H1 (cell line): Measurements from ENCODE around the gene RASGRP3. TPM values are rescaled to one million over a fixed set of nuclear protein-coding genes. Genes with fewer than 3 reads are reported as not detected.

Experiments used
- CTCF ChIA-PET: fragments of 300-600 bp; sonication (Branson Sonifier 250); formaldehyde crosslinking; loops from one replicate; lab custom pipeline; 2021; ENCODE audit not compliant: partially characterized antibody; lab: Charles Lee
- POLR2A ChIA-PET: fragments of 300-600 bp; sonication (Branson Sonifier 250); formaldehyde crosslinking; loops from one replicate; lab custom pipeline; 2021; ENCODE audit warnings: inconsistent platforms; ENCODE audit not compliant: partially characterized antibody; lab: Charles Lee
- DNase-seq, 2 experiments: peaks; one replicate each; pipeline versions ENCODE4 v3.0.0 to v3.0.0-alpha.2; 2010 to 2022; ENCODE audit warnings: low spot score in 2 of 2, low read depth in 1 of 2, mixed read lengths in 1 of 2
- FAIRE-seq: peaks from 2 replicates; lab custom pipeline; 2011; peaks lifted over from hg19 to GRCh38; lab: Jason Lieb, UNC
- H2AFZ ChIP-seq: 2 replicates; pipeline ENCODE4 v1.8.1; 2012; ENCODE audit warnings: low read length, inconsistent platforms
- H2AK5ac ChIP-seq: 2 replicates; pipeline ENCODE4 v1.6.1; 2013; ENCODE audit warnings: low read depth, low read length
- H2BK120ac ChIP-seq: replicated peaks from 2 replicates; pipeline ENCODE3; 2013; ENCODE audit warnings: low read depth, low read length, inconsistent platforms
- H2BK12ac ChIP-seq: 2 replicates; pipeline ENCODE4 v1.6.1; 2013; ENCODE audit warnings: low read depth, low read length
- H2BK15ac ChIP-seq: 2 replicates; pipeline ENCODE4 v1.6.1; 2013; ENCODE audit warnings: low read length
- H2BK20ac ChIP-seq: 2 replicates; pipeline ENCODE4 v1.6.1; 2013; ENCODE audit warnings: low read length
- H2BK5ac ChIP-seq: 2 replicates; pipeline ENCODE4 v1.6.1; 2013; ENCODE audit warnings: low read depth, low read length
- H3K14ac ChIP-seq: 2 replicates; pipeline ENCODE4 v1.6.1; 2013; ENCODE audit warnings: inconsistent platforms; ENCODE audit not compliant: insufficient read length
- H3K18ac ChIP-seq: 2 replicates; pipeline ENCODE4 v1.6.1; 2013; ENCODE audit warnings: low read length; ENCODE audit errors: extremely low read depth
- H3K23ac ChIP-seq: 2 replicates; pipeline ENCODE4 v1.6.1; 2013; ENCODE audit warnings: inconsistent platforms; ENCODE audit not compliant: insufficient read length
- H3K23me2 ChIP-seq: 2 replicates; pipeline ENCODE4 v1.6.1; 2013; ENCODE audit warnings: low read depth, low read length
- H3K27ac ChIP-seq: 2 replicates; pipeline ENCODE4 v1.6.1; 2011; ENCODE audit warnings: low read depth, low read length, inconsistent platforms
- H3K27me3 ChIP-seq, 4 experiments: replicated peaks in 1 of 4; 1 replicate in 1 of 4; 2 replicates in 3 of 4; pipeline versions ENCODE4 v1.6.1 to v1.8.1; 2011 to 2013; ENCODE audit warnings: low read length in 3 of 4, mild to moderate bottlenecking in 3 of 4, inconsistent platforms in 2 of 4, mixed read lengths in 2 of 4, moderate library complexity in 1 of 4; ENCODE audit not compliant: control insufficient read depth in 3 of 4, insufficient read depth in 3 of 4; ENCODE audit errors: extremely low read depth in 1 of 4
- H3K36me3 ChIP-seq, 4 experiments: 2 replicates each; pipeline versions ENCODE4 v1.6.1 to v1.8.1; 2011 to 2013; ENCODE audit warnings: mild to moderate bottlenecking in 4 of 4, low read length in 3 of 4, moderate library complexity in 2 of 4, control low read depth in 1 of 4, inconsistent platforms in 1 of 4; ENCODE audit not compliant: insufficient read depth in 4 of 4, control insufficient read depth in 2 of 4
- H3K4ac ChIP-seq: replicated peaks from 2 replicates; pipeline ENCODE3; 2013; ENCODE audit warnings: low read length, low read depth, mixed read lengths, inconsistent platforms; ENCODE audit not compliant: insufficient read length
- H3K4me1 ChIP-seq, 4 experiments: replicated peaks in 1 of 4; 1 replicate in 1 of 4; 2 replicates in 3 of 4; pipeline versions ENCODE4 v1.6.1 to v1.8.1; 2011 to 2013; ENCODE audit warnings: low read length in 3 of 4, inconsistent platforms in 2 of 4, mixed read lengths in 1 of 4; ENCODE audit not compliant: insufficient read depth in 4 of 4, control insufficient read depth in 3 of 4
- H3K4me2 ChIP-seq, 2 experiments: 2 replicates each; pipeline versions ENCODE4 v1.6.1 to v1.8.1; 2011 to 2013; ENCODE audit warnings: low read depth in 2 of 2, low read length in 2 of 2, control low read depth in 1 of 2, inconsistent platforms in 1 of 2, mild to moderate bottlenecking in 1 of 2; ENCODE audit not compliant: insufficient read depth in 1 of 2
- H3K4me3 ChIP-seq, 4 experiments: fragments of 200-600, 300-600 bp in 1 of 4; sonication (generic), shearing (Covaris generic), sonication (Bioruptor Twin) in 1 of 4; 2 replicates each; pipeline versions ENCODE4 v1.5.1 to v1.8.1; 2011 to 2016; ENCODE audit warnings: low read length in 4 of 4, low read depth in 3 of 4, control low read depth in 2 of 4, inconsistent platforms in 2 of 4, mild to moderate bottlenecking in 2 of 4, mixed read lengths in 1 of 4, moderate library complexity in 1 of 4; ENCODE audit not compliant: insufficient read depth in 2 of 4; ENCODE audit errors: extremely low read depth in 1 of 4
- H3K56ac ChIP-seq: replicated peaks from 2 replicates; pipeline ENCODE3; 2013; ENCODE audit warnings: low read depth, mild to moderate bottlenecking, mixed read lengths, low read length, inconsistent platforms; ENCODE audit not compliant: insufficient read length
- H3K79me1 ChIP-seq: 2 replicates; pipeline ENCODE4 v1.6.1; 2013; ENCODE audit warnings: low read depth, low read length, control low read depth
- H3K79me2 ChIP-seq, 2 experiments: 2 replicates each; pipeline versions ENCODE4 v1.6.1 to v1.8.1; 2012 to 2013; ENCODE audit warnings: low read length in 2 of 2, mild to moderate bottlenecking in 2 of 2, inconsistent platforms in 1 of 2; ENCODE audit not compliant: insufficient read depth in 2 of 2, control insufficient read depth in 1 of 2
- H3K9ac ChIP-seq, 4 experiments: replicated peaks in 1 of 4; 1 replicate in 1 of 4; 2 replicates in 3 of 4; pipeline versions ENCODE4 v1.6.1 to v1.8.1; 2011 to 2013; ENCODE audit warnings: low read depth in 3 of 4, low read length in 3 of 4, control low read depth in 2 of 4, mild to moderate bottlenecking in 2 of 4, moderate library complexity in 2 of 4, inconsistent platforms in 1 of 4; ENCODE audit errors: extremely low read depth in 1 of 4
- H3K9me3 ChIP-seq, 2 experiments: 2 replicates each; pipeline versions ENCODE4 v1.6.1 to v1.8.1; 2012 to 2013; ENCODE audit warnings: mild to moderate bottlenecking in 2 of 2, moderate library complexity in 2 of 2, control low read depth in 1 of 2, inconsistent platforms in 1 of 2, low read depth in 1 of 2, low read length in 1 of 2, mixed read lengths in 1 of 2; ENCODE audit not compliant: insufficient read depth in 2 of 2
- H4K20me1 ChIP-seq, 2 experiments: replicated peaks in 1 of 2; 2 replicates each; pipeline versions ENCODE3 to v1.8.1; 2011 to 2013; ENCODE audit warnings: inconsistent platforms in 2 of 2, low read length in 2 of 2, mild to moderate bottlenecking in 1 of 2; ENCODE audit not compliant: insufficient read depth in 2 of 2, control insufficient read depth in 1 of 2
- H4K5ac ChIP-seq: 2 replicates; pipeline ENCODE4 v1.6.1; 2013; ENCODE audit warnings: low read length, low read depth, mixed read lengths, inconsistent platforms; ENCODE audit not compliant: insufficient read length
- H4K8ac ChIP-seq: 2 replicates; pipeline ENCODE4 v1.8.0; 2013; ENCODE audit warnings: mild to moderate bottlenecking, moderate library complexity, low read length, inconsistent platforms; ENCODE audit not compliant: insufficient read depth; ENCODE audit errors: extremely low read depth
- H4K91ac ChIP-seq: replicated peaks from 2 replicates; pipeline ENCODE3; 2013; ENCODE audit warnings: low read length, mixed read lengths, inconsistent platforms; ENCODE audit not compliant: insufficient read length
- E2F6 ChIP-seq: IDR thresholded peaks from 2 replicates; pipeline ENCODE4 v1.6.1; 2012; ENCODE audit warnings: inconsistent platforms
- EGR1 ChIP-seq: IDR thresholded peaks from 2 replicates; pipeline ENCODE4 v1.6.1; 2011; ENCODE audit warnings: low read depth, low read length, borderline replicate concordance
- JUN ChIP-seq: IDR thresholded peaks from 2 replicates; pipeline ENCODE4 v1.6.1; 2011; ENCODE audit warnings: low read depth, mild to moderate bottlenecking, improper control_type of control experiment, low read length
- KDM5A ChIP-seq: fragments of 200-600 bp; IDR thresholded peaks from 2 replicates; pipeline ENCODE4 v1.7.1; 2012; ENCODE audit warnings: mild to moderate bottlenecking, low read length, inconsistent platforms, mixed read lengths
- PHF8 ChIP-seq: fragments of 200-600 bp; sonication (generic); conservative IDR thresholded peaks from 2 replicates; pipeline ENCODE4 v1.7.1; 2012; ENCODE audit warnings: low read depth, mild to moderate bottlenecking, inconsistent platforms, low read length, moderate library complexity
- POLR2A ChIP-seq, 2 experiments: IDR thresholded peaks; 1 replicate in 1 of 2; 2 replicates in 1 of 2; pipeline ENCODE4 v1.6.1; 2011; ENCODE audit warnings: low read depth in 2 of 2, low read length in 2 of 2, mild to moderate bottlenecking in 2 of 2; ENCODE audit errors: control extremely low read depth in 1 of 2
- RBBP5 ChIP-seq: IDR thresholded peaks from 2 replicates; pipeline ENCODE4 v1.7.1; 2012; ENCODE audit warnings: low read depth, mild to moderate bottlenecking, inconsistent platforms, low read length, moderate library complexity, borderline replicate concordance
- SAP30 ChIP-seq: fragments of 300-600 bp; sonication (generic); IDR thresholded peaks from 2 replicates; pipeline ENCODE4 v1.7.1; 2012; ENCODE audit warnings: low read length, moderate library complexity, mild to moderate bottlenecking, inconsistent platforms; ENCODE audit not compliant: insufficient read depth, insufficient replicate concordance
- SIN3A ChIP-seq, 2 experiments: IDR thresholded peaks in 1 of 2; conservative IDR thresholded peaks in 1 of 2; 2 replicates each; pipeline ENCODE4 v1.6.1; 2011 to 2012; ENCODE audit warnings: low read length in 2 of 2, improper control_type of control experiment in 1 of 2, low read depth in 1 of 2, mild to moderate bottlenecking in 1 of 2
- SIRT6 ChIP-seq: IDR thresholded peaks from one replicate; pipeline ENCODE4 v1.7.1; 2012; ENCODE audit warnings: low read length, inconsistent platforms
- SP4 ChIP-seq: IDR thresholded peaks from 2 replicates; pipeline ENCODE4 v1.6.1; 2012; ENCODE audit warnings: low read length, inconsistent platforms
- TAF7 ChIP-seq: optimal IDR thresholded peaks from 2 replicates; pipeline ENCODE3; 2011; ENCODE audit warnings: low read depth, mild to moderate bottlenecking, inconsistent platforms, low read length, moderate library complexity, borderline replicate concordance
- TCF12 ChIP-seq: IDR thresholded peaks from 2 replicates; pipeline ENCODE4 v1.6.1; 2011; ENCODE audit warnings: low read depth, mild to moderate bottlenecking, low read length
- YY1 ChIP-seq: IDR thresholded peaks from 2 replicates; pipeline ENCODE4 v1.6.1; 2011; ENCODE audit warnings: low read depth, mild to moderate bottlenecking, low read length
- ZNF274 ChIP-seq: IDR thresholded peaks from 2 replicates; pipeline ENCODE4 v1.7.0; 2012; ENCODE audit warnings: low read length, borderline replicate concordance; ENCODE audit errors: extremely low read depth
- WGBS, 2 experiments: shearing (Covaris generic) in 1 of 2; methylation state at CpG; one replicate each; pipeline versions ENCODE4 v1.1.6 to v1.1.7; 2013 to 2015; ENCODE audit warnings: low lambda C conversion rate in 2 of 2, mixed read lengths in 2 of 2, inconsistent platforms in 1 of 2, low coverage in 1 of 2, missing lambda C conversion rate in 1 of 2; ENCODE audit not compliant: insufficient replicate concordance in 2 of 2, insufficient coverage in 1 of 2, insufficient read length in 1 of 2; ENCODE audit errors: extremely low coverage in 1 of 2, missing lambda C conversion rate in 1 of 2; 5-methylcytosine and 5-hydroxymethylcytosine counted together
- polyA plus RNA-seq, 7 experiments: library from polyadenylated mRNA; depleted of rRNA in 3 of 7; stranded (reverse) in 5 of 7; unstranded in 2 of 7; fragments of >200 nt in 5 of 7; fragments of 200-250 nt in 2 of 7; gene quantifications; 1 replicate in 5 of 7; 2 replicates in 1 of 7; 4 replicates in 1 of 7; pipeline versions ENCODE4 v1.2.1 to v1.2.3, GENCODE V29; 2011 to 2013; ENCODE audit warnings: missing spikeins in 2 of 7, mixed read lengths in 2 of 7
- total RNA-seq: library from RNA; stranded (reverse); fragmentation: NEBNext Ultra II Directional; extraction: Animal tissue kit (Norgen Biotek cat#: 25700); gene quantifications from 2 replicates; pipeline ENCODE4 v1.2.1, GENCODE V29; 2021

RASGRP3 gene
- total and polyA plus RNA-seq, 2 of the 8 experiments (the other 6 are each of a cell fraction or from before 2014, with no cell fraction given): 0.06 TPM; not detected in 1

GRCh38 chr2:33505966-33506365 lies 29.5 kb downstream of the RASGRP3 start:
- H2BK20ac ChIP-seq: no peak overlapping the region
- FAIRE-seq: no peak
- H3K9me3 ChIP-seq: no peaks in the 10 kb centered on the region
- TF ChIP-seq TCF12: no peak
- no peak for TF ChIP-seq SIRT6
- TF ChIP-seq POLR2A (IDR thresholded peaks at IDR 0.05; ENCODE audit: control extremely low read depth in 1 of 2, low read depth in 2 of 2, low read length in 2 of 2): no peak
- TF ChIP-seq TAF7: no peak
- TF ChIP-seq ZNF274: no peak
- TF ChIP-seq JUN: no peak
- no peak for TF ChIP-seq SP4
- TF ChIP-seq EGR1: no peak
- TF ChIP-seq YY1: no peak
- no peak for TF ChIP-seq E2F6
- no peak for TF ChIP-seq KDM5A
- TF ChIP-seq SAP30: no peak
- no peak for TF ChIP-seq SIN3A (conservative IDR thresholded peaks at IDR 0.05 in 1 of 2, IDR thresholded peaks at IDR 0.05 in 1 of 2; ENCODE audit: low read depth in 1 of 2, low read length in 2 of 2)
- TF ChIP-seq PHF8: no peak
- no peak for TF ChIP-seq RBBP5

More at GRCh38 chr2:33505966-33506365, 29.5 kb downstream of the RASGRP3 start:
- Histone ChIP-seq H3K56ac (no peak overlapping the region), H2BK5ac (no peak overlapping the region), H2BK120ac (no peak overlapping the region), H2AK5ac (no peak overlapping the region), H3K36me3 (no peaks in the 10 kb centered on the region), H4K91ac (no peak overlapping the region), H4K5ac (no peak overlapping the region), H3K27ac (no peak overlapping the region), H3K27me3 (no peaks in the 10 kb centered on the region), H2BK12ac (no peak overlapping the region), H4K20me1 (no peaks in the 10 kb centered on the region), H3K23me2 (peaks cover 2% of the 10 kb centered on the region; the same call in 1 of the 2 replicates), H3K4me3 (no peak overlapping the region), H3K4me2 (no peak overlapping the region), H2AFZ (no peak overlapping the region), H3K4ac (no peak overlapping the region), H4K8ac (no peak overlapping the region), H3K4me1 (no peaks in the 10 kb centered on the region; a peak in 1 of 7 replicates), H3K79me2 (no peaks in the 10 kb centered on the region), H3K79me1 (no peaks in the 10 kb centered on the region), H3K18ac (no peak overlapping the region), H3K14ac (no peak overlapping the region), H3K23ac (no peak overlapping the region), H3K9ac (no peak overlapping the region), H2BK15ac (no peak overlapping the region)
- WGBS, 2 experiments: 81% methylated on average over 1 of the region's 1 CpG; no CpG with 5 or more reads in 1 of the 2 experiments
- DNase-seq: no peak
- ChIA-PET CTCF (interaction anchor here (0.6 to 0.9 kb wide), 3 partner anchors 11 to 527 kb away, joined by 3 read pairs; no protein-coding TSS in a partner anchor), POLR2A (no interaction called here)
